Limb (tissue), 2 donors: Measurements from ENCODE around the gene GHRL.

Experiments used
- DNase-seq, 2 donors: peaks; one replicate each; pipeline ENCODE4 v3.0.0-alpha.2; 2016; ENCODE audit errors: extremely low spot score in 2 of 2

Gene GHRL

GRCh38 chr3:10244009-10244408, 48.7 kb downstream of the GHRL start:
- DNase-seq = no peak

- DNase-seq = no peak
Observed at GRCh38 chr3:10242182-10243065, 50.3 kb downstream of the GHRL start.

GRCh38 chr3:10240799-10241198, 51.9 kb downstream of the GHRL start:
- DNase-seq = no peak

GRCh38 chr3:10238345-10239183, 54.2 kb downstream of the GHRL start:
- no peak for DNase-seq
